ENCODE measurements around the gene CT45A1.
"Not testable (repeated sequence)": the region's sequence is repeated elsewhere in the genome, so short reads cannot be mapped to it uniquely, and the experiment has no call there.

The CT45A1 gene

GRCh38 chrX:135713183-135713689, at the start of gene CT45A1:
TSS of gene CT45A1 (plus strand) at chrX:135713639. CDS start at chrX:135718941, 5,302 bp downstream.
- intact Hi-C loops (cut with DNase I); DNase-seq: not testable (repeated sequence)

- intact Hi-C loops (cut with DNase I); DNase-seq: not testable (repeated sequence)
Measured at GRCh38 chrX:135672979-135673378, 40.5 kb upstream of the CT45A1 start.

- intact Hi-C loops (cut with DNase I) = no loop called here
- no peak for DNase-seq
Measured at GRCh38 chrX:135688137-135688536, 25.3 kb upstream of the CT45A1 start.

GRCh38 chrX:135695471-135695870, 18.0 kb upstream of the CT45A1 start:
- no peak for DNase-seq
- intact Hi-C loops (cut with DNase I) = no loop called here

GRCh38 chrX:135697601-135698000, 15.8 kb upstream of the CT45A1 start:
- intact Hi-C loops (cut with DNase I) = no loop called here
- no peak for DNase-seq

GRCh38 chrX:135698924-135699323, 14.5 kb upstream of the CT45A1 start:
- intact Hi-C loops (cut with DNase I) = no loop called here
- no peak for DNase-seq

GRCh38 chrX:135707880-135708279, 5.6 kb upstream of the CT45A1 start:
- DNase-seq = peak in 6 of 42 donors; percentile 3 to 40 (median 16)
- intact Hi-C loops (cut with DNase I) = no loop called here

GRCh38 chrX:135713795-135714194, 356 bp downstream of the CT45A1 start:
- intact Hi-C loops (cut with DNase I) = no loop called here
- no peak for DNase-seq

- DNase-seq; intact Hi-C loops (cut with DNase I): not testable (repeated sequence)
Measured at GRCh38 chrX:135734666-135735065, 21.2 kb downstream of the CT45A1 start.

GRCh38 chrX:135737366-135738071, 24.1 kb downstream of the CT45A1 start:
- intact Hi-C loops (cut with DNase I) = no loop called here

GRCh38 chrX:135740681-135741149, 27.3 kb downstream of the CT45A1 start:
- peak in 32 of 42 donors; percentile 4 to 71 (median 42) for DNase-seq
- intact Hi-C loops (cut with DNase I) = no loop called here

More at GRCh38 chrX:135737366-135738071, 24.1 kb downstream of the CT45A1 start:
- no peak for DNase-seq

GRCh38 chrX:135741192-135741715, 27.8 kb downstream of the CT45A1 start:
- DNase-seq = no peak
- intact Hi-C loops (cut with DNase I) = no loop called here

- intact Hi-C loops (cut with DNase I); DNase-seq: not testable (repeated sequence)
Measured at GRCh38 chrX:135744739-135745138, 31.3 kb downstream of the CT45A1 start.

GRCh38 chrX:135768091-135768490, 54.7 kb downstream of the CT45A1 start, which contains the start of gene CT45A3:
TSS of gene CT45A3 (minus strand) at chrX:135768191. CDS start at chrX:135764444, 3,747 bp downstream.
- intact Hi-C loops (cut with DNase I); DNase-seq: not testable (repeated sequence)
